ENCODE results near the gene FGFR1OP2. TPM values are rescaled to one million over a fixed set of nuclear protein-coding genes. Genes with fewer than 3 reads are reported as not detected.
A peak's percentile ranks its signal among the peaks of the same experiment; 100 is the strongest.

FGFR1OP2 gene
- total RNA-seq, 1 donor from 2014 or later, result 77.0 TPM

- H3K36me3 Mint-ChIP-seq (ENCODE audit: insufficient read depth), result peaks cover 29% of the 10 kb centered on the region
- H3K4me1 Mint-ChIP-seq (ENCODE audit: low read depth), result no peaks in the 10 kb centered on the region
- H3K9me3 Mint-ChIP-seq (ENCODE audit: low read depth), result no peaks in the 10 kb centered on the region
- no peak overlapping the region for H3K4me3 Mint-ChIP-seq (ENCODE audit: low read depth)
- no peak for DNase-seq (ENCODE audit: low spot score, unreplicated experiment)
- H3K27me3 Mint-ChIP-seq, result no peaks in the 10 kb centered on the region
- TF ChIP-seq, protein P1, sequence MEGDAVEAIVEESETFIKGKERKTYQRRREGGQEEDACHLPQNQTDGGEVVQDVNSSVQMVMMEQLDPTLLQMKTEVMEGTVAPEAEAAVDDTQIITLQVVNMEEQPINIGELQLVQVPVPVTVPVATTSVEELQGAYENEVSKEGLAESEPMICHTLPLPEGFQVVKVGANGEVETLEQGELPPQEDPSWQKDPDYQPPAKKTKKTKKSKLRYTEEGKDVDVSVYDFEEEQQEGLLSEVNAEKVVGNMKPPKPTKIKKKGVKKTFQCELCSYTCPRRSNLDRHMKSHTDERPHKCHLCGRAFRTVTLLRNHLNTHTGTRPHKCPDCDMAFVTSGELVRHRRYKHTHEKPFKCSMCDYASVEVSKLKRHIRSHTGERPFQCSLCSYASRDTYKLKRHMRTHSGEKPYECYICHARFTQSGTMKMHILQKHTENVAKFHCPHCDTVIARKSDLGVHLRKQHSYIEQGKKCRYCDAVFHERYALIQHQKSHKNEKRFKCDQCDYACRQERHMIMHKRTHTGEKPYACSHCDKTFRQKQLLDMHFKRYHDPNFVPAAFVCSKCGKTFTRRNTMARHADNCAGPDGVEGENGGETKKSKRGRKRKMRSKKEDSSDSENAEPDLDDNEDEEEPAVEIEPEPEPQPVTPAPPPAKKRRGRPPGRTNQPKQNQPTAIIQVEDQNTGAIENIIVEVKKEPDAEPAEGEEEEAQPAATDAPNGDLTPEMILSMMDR (IDR thresholded peaks at IDR 0.05; ENCODE audit: unreplicated experiment), result no peak
- no peak overlapping the region for H3K27ac Mint-ChIP-seq
These were observed 9.6 kb upstream of the FGFR1OP2 start for GRCh38 chr12:26928661-26929060.

DNA sequence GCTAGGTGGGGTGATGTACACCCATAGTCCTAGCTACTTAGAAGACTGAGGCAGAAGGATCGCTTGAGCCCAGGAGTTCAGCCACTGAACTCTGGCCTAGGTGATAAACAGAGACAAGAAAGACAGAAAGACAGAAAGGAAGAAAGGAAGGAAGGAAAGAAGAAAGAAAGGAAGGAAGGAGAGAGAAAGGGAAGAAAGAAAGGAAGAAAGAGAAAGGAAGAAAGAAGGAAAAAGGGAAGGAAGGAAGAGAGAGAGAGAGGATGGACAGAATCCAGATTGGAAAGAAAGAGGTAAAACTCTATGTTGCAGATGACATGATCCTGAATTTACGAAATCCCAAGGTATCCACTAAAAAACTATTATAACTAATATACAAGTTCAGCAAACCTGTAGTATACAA lies 8.7 kb upstream of the FGFR1OP2 start:
- H3K27me3 Mint-ChIP-seq, result no peaks in the 10 kb centered on the region
- H3K4me3 Mint-ChIP-seq (ENCODE audit: low read depth), result no peak overlapping the region
- H3K4me1 Mint-ChIP-seq (ENCODE audit: low read depth), result no peaks in the 10 kb centered on the region
- TF ChIP-seq, protein P1 (IDR thresholded peaks at IDR 0.05; ENCODE audit: unreplicated experiment), result no peak
- peaks cover 29% of the 10 kb centered on the region for H3K36me3 Mint-ChIP-seq (ENCODE audit: insufficient read depth)
- H3K27ac Mint-ChIP-seq, result peak overlapping the region; percentile 51
- no peaks in the 10 kb centered on the region for H3K9me3 Mint-ChIP-seq (ENCODE audit: low read depth)
- DNase-seq (ENCODE audit: low spot score, unreplicated experiment), result no peak

- no peak for DNase-seq (ENCODE audit: low spot score, unreplicated experiment)
- Mint-ChIP-seq H3K4me1 (ENCODE audit: low read depth) (peaks cover 37% of the 10 kb centered on the region), H3K36me3 (ENCODE audit: insufficient read depth) (peaks cover 5% of the 10 kb centered on the region), H3K27me3 (no peaks in the 10 kb centered on the region), H3K9me3 (ENCODE audit: low read depth) (no peaks in the 10 kb centered on the region), H3K27ac (no peak overlapping the region), H3K4me3 (ENCODE audit: low read depth) (no peak overlapping the region)
- TF ChIP-seq, protein P1 (IDR thresholded peaks at IDR 0.05; ENCODE audit: unreplicated experiment), result no peak
These were observed 2.5 kb upstream of the FGFR1OP2 start for GRCh38 chr12:26935636-26936378.

GRCh38 chr12:26936559-26937442 lies 1.5 kb upstream of the FGFR1OP2 start:
- peak overlapping the region; percentile 100 for H3K27ac Mint-ChIP-seq
- peaks cover 4% of the 10 kb centered on the region for H3K36me3 Mint-ChIP-seq (ENCODE audit: insufficient read depth)
- H3K4me1 Mint-ChIP-seq (ENCODE audit: low read depth), result peaks cover 42% of the 10 kb centered on the region
- no peaks in the 10 kb centered on the region for H3K9me3 Mint-ChIP-seq (ENCODE audit: low read depth)
- DNase-seq (ENCODE audit: low spot score, unreplicated experiment), result no peak
- H3K27me3 Mint-ChIP-seq, result no peaks in the 10 kb centered on the region
- TF ChIP-seq, protein P1 (IDR thresholded peaks at IDR 0.05; ENCODE audit: unreplicated experiment), result no peak
- peak overlapping the region; percentile 97 for H3K4me3 Mint-ChIP-seq (ENCODE audit: low read depth)

DNA sequence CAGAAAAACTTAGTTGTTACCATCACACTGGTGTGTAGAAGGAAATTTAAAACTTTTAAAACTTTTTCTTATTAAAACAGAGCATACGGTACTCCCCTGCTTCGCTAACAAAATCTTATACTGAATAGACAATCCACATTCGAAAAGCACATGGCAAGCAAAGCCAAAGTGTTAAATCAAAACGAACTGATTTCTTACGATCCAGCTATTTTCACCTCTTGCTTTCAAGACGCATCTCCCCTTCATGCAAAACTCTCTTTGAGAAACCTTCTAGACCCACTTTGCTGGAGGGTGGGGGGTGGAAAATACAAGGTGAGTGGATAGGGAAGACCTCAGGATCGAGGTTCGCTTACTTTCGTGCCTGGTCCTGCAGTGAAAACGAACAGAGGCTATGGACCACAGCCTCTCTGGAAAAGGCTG lies 817 bp upstream of the FGFR1OP2 start:
- H3K9me3 Mint-ChIP-seq (ENCODE audit: low read depth), result no peaks in the 10 kb centered on the region
- peak overlapping the region; percentile 97 for H3K4me3 Mint-ChIP-seq (ENCODE audit: low read depth)
- H3K36me3 Mint-ChIP-seq (ENCODE audit: insufficient read depth), result peaks cover 3% of the 10 kb centered on the region
- H3K27me3 Mint-ChIP-seq, result no peaks in the 10 kb centered on the region
- H3K27ac Mint-ChIP-seq, result peak overlapping the region; percentile 100
- DNase-seq (ENCODE audit: low spot score, unreplicated experiment), result no peak
- TF ChIP-seq, protein P1 (IDR thresholded peaks at IDR 0.05; ENCODE audit: unreplicated experiment), result no peak
- peaks cover 42% of the 10 kb centered on the region for H3K4me1 Mint-ChIP-seq (ENCODE audit: low read depth)
